ENCODE measurements around the gene ETFB. TPM values are rescaled to one million over a fixed set of nuclear protein-coding genes. Genes with fewer than 3 reads are reported as not detected.

ETFB gene
- total and polyA plus RNA-seq, 9 of the 15 experiments (the other 6 are each of a cell fraction or from before 2014, with no cell fraction given) = 18.1 to 143 (median 96.1) TPM

- ChIA-PET POLR2A (no interaction called here), CTCF (ENCODE audit: low intra/inter-chr PET ratio) (no interaction called here)
- in situ Hi-C loops (cut with MboI) (no loop called here), intact Hi-C loops (cut with micrococcal nuclease) (no loop called here)
- ATAC-seq (no peak), FAIRE-seq (no peak), DNase-seq (ENCODE audit: extremely low read depth in 1 of 4, low spot score in 3 of 4) (no peak)
- Histone ChIP-seq H4K20me1 (replicated peaks; ENCODE audit: control insufficient read depth, insufficient read depth, low read length) (peaks cover 6% of the 10 kb centered on the region; the same call in 1 of the 2 replicates), H3K79me2 (ENCODE audit: control insufficient read depth, insufficient read depth, low read length) (no peaks in the 10 kb centered on the region), H3K4me1 (replicated peaks in 1 of 2; ENCODE audit: control insufficient read depth in 2 of 2, insufficient read depth in 2 of 2, low read length in 2 of 2) (peaks cover 0 to 15% of the 10 kb centered on the region in 2 experiments; a peak in 3 of 5 replicates), H3K9me1 (ENCODE audit: control insufficient read depth, insufficient read depth, low read length) (no peaks in the 10 kb centered on the region), H3K27ac (ENCODE audit: extremely low read depth, low read depth, low read length) (no peak overlapping the region), H2AFZ (ENCODE audit: low read depth, low read length) (no peak overlapping the region), H3K27me3 (ENCODE audit: control insufficient read depth in 2 of 2, insufficient read depth in 2 of 2, low read length in 2 of 2) (peaks cover 9 to 50% of the 10 kb centered on the region in 2 experiments; a peak in 4 of 5 replicates), H3K4me3 (no peak overlapping the region), H3K36me3 (ENCODE audit: control insufficient read depth, insufficient read depth, low read length) (no peaks in the 10 kb centered on the region), H3K9ac (ENCODE audit: insufficient read depth in 1 of 2, low read depth in 2 of 2, low read length in 2 of 2) (no peak overlapping the region), H3K9me3 (replicated peaks; ENCODE audit: control insufficient read depth, insufficient read depth, low read depth, low read length) (no peaks in the 10 kb centered on the region; the same call in 1 of the 2 replicates), H3K4me2 (ENCODE audit: insufficient read depth, low read length) (no peak overlapping the region)
- no peak for TF ChIP-seq TAL1 (IDR thresholded peaks at IDR 0.05)
- no peak for TF ChIP-seq ZNF146 (CRISPR knock-in tag; IDR thresholded peaks at IDR 0.05; ENCODE audit: unreplicated experiment)
- TF ChIP-seq RNF2 (IDR thresholded peaks at IDR 0.05) = no peak
- no peak for TF ChIP-seq EP400 (IDR thresholded peaks at IDR 0.05)
- no peak for TF ChIP-seq SMAD3 (CRISPR knock-in tag; conservative IDR thresholded peaks at IDR 0.05)
- no peak for TF ChIP-seq JUND (IDR thresholded peaks at IDR 0.05; ENCODE audit: borderline replicate concordance, low read depth, low read length)
- no peak for TF ChIP-seq JUND (tag; IDR thresholded peaks at IDR 0.05; ENCODE audit: borderline replicate concordance, low read depth, low read length)
- no peak for TF ChIP-seq MED1 (CRISPR knock-in tag; IDR thresholded peaks at IDR 0.05; ENCODE audit: borderline replicate concordance)
- no peak for TF ChIP-seq SMARCA4 (IDR thresholded peaks at IDR 0.05)
- no peak for TF ChIP-seq CHD4 (IDR thresholded peaks at IDR 0.05; ENCODE audit: insufficient read depth, insufficient replicate concordance, low read depth, low read length, poor library complexity, severe bottlenecking)
- no peak for TF ChIP-seq ZNF253 (CRISPR knock-in tag; conservative IDR thresholded peaks at IDR 0.05)
- TF ChIP-seq RFX5 (IDR thresholded peaks at IDR 0.05; ENCODE audit: low read depth, low read length) = no peak
- TF ChIP-seq PHB (CRISPR knock-in tag; IDR thresholded peaks at IDR 0.05) = no peak
- no peak for TF ChIP-seq POLR2A (conservative IDR thresholded peaks at IDR 0.05)
- no peak for TF ChIP-seq CHCHD3 (CRISPR knock-in tag; IDR thresholded peaks at IDR 0.05)
- TF ChIP-seq, protein P1, sequence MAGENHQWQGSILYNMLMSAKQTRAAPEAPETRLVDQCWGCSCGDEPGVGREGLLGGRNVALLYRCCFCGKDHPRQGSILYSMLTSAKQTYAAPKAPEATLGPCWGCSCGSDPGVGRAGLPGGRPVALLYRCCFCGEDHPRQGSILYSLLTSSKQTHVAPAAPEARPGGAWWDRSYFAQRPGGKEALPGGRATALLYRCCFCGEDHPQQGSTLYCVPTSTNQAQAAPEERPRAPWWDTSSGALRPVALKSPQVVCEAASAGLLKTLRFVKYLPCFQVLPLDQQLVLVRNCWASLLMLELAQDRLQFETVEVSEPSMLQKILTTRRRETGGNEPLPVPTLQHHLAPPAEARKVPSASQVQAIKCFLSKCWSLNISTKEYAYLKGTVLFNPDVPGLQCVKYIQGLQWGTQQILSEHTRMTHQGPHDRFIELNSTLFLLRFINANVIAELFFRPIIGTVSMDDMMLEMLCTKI (IDR thresholded peaks at IDR 0.05; ENCODE audit: partially characterized antibody) = no peak
- no peak for TF ChIP-seq TRIM28 (IDR thresholded peaks at IDR 0.05)
- no peak for TF ChIP-seq TCF3 (CRISPR knock-in tag; IDR thresholded peaks at IDR 0.05)
- no peak for TF ChIP-seq ZNF165 (CRISPR knock-in tag; IDR thresholded peaks at IDR 0.05; ENCODE audit: borderline replicate concordance)
- TF ChIP-seq ZHX1 (conservative IDR thresholded peaks at IDR 0.05; ENCODE audit: low read length) = no peak
- TF ChIP-seq MAFF (IDR thresholded peaks at IDR 0.05; ENCODE audit: low read length) = no peak
- no TSS peak for BruUV-seq (replicated peaks)
- 6% methylated on average over 4 of the region's 8 CpGs for WGBS (ENCODE audit: insufficient coverage, low coverage, missing lambda C conversion rate)
Measured at GRCh38 chr19:51316688-51317087, 49.5 kb downstream of the ETFB start.

Data from K562 (cell line).